Stimulated activated CD4-positive, alpha-beta T cell treated with anti-CD3 and anti-CD28 coated beads, Interleukin-12 subunit alpha, Interleukin-12 subunit beta, amount 100 ng/mL, for 48 hours (primary cell): ENCODE measurements around the gene RNF43.

ENCODE experiments used
- DNase-seq, 3 donors: peaks; one replicate each; pipeline ENCODE4 v3.0.0-alpha.2; 2020; ENCODE audit warnings: low read depth in 2 of 3, low spot score in 1 of 3

The RNF43 gene

DNA sequence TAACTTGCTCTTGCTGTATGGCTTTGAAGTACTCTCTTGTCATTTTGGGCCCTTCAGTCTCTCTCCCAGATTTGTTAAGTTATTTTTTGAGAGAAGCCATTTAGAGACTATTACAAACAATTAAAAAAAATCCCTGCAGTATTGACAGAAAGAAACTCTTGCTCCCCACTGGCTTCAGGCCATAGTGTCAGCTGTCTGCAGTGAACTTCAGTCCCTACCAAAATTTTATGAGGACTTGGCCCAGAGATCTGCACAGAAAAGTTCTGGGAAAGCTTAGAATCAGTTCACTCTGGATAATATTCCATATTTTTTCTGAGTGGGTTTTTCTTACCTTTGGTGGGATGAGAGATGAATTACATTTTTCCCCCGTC lies 34.5 kb downstream of the RNF43 start:
- DNase-seq = no peak

DNA sequence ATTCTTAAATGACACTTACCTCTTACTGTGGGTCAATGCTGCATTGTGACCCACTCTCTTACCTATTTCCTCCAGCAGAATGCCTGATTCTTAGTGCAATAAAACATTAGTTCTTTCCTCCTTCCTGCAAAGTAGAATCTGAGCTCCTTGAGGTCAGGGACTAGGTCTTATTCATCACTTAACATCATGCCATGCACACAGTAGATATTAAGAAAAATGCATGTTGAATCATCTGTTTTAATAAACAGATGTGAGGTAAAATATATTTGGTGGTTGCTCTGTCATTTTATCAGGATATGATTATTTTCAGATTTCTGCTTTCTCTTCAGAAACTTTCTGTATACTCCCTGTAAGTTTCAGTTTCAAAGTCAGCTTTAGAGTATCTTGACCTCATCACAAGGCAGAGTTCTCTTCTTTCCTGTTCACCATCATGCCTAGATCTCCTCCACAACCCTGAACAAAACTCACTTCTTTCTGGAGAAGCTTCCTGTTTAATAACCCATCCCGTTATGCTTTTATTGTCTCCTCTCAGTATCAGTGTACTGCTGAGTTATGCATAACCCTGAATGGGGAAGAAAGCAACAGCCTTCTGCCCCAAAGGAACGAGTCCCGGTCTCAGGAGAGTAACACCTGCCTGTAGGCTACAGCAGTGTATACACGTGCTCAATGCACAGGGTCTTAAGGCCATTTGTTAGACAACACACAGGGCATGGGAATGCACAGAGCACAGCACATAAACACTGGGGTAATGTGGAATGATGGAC lies 35.0 kb downstream of the RNF43 start:
- DNase-seq = peak in 1 of 3 donors; percentile 2

DNA sequence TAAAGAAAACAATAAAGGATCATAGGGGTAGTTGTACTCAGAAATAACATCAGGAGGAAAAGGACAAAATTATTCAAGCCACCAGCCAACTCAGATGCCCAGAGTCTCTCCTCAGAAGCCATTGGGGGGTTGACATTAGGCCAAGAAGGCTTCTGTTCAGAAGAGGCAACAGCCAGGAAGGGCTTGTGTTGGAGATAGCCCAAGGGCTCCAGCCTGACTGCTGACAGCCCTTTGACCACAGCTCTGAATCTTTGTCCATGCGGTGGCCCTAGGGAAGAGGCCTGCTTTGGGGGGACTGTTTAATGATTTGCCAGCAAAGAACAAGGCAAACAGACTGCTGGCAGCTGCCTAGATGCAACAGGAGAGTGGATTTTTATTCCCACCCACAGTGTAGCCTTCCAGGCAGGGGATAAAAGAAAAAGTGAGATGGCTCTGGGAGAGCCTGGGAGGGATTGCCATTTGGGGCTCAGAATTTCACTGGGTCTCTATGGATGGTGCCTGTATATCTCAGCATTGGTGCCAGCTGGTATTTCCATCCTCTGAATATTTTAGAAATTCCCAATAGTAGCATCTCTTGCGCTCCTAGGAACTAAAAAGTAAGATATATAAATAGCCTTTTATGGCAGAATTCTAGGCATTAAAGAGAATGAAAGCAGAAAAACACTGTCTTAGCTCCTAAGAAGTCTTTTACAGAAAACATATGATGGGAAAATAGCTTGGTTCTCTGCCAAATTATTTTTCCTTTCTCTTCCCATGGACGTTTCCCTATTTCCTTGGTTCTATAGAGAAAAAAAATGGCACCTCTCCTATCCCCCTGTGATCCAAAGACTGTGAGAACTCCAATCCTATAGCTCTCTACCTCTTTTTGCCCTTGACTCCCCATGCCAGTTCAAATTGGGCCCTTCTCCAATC lies 36.0 kb downstream of the RNF43 start:
- DNase-seq = no peak

DNA sequence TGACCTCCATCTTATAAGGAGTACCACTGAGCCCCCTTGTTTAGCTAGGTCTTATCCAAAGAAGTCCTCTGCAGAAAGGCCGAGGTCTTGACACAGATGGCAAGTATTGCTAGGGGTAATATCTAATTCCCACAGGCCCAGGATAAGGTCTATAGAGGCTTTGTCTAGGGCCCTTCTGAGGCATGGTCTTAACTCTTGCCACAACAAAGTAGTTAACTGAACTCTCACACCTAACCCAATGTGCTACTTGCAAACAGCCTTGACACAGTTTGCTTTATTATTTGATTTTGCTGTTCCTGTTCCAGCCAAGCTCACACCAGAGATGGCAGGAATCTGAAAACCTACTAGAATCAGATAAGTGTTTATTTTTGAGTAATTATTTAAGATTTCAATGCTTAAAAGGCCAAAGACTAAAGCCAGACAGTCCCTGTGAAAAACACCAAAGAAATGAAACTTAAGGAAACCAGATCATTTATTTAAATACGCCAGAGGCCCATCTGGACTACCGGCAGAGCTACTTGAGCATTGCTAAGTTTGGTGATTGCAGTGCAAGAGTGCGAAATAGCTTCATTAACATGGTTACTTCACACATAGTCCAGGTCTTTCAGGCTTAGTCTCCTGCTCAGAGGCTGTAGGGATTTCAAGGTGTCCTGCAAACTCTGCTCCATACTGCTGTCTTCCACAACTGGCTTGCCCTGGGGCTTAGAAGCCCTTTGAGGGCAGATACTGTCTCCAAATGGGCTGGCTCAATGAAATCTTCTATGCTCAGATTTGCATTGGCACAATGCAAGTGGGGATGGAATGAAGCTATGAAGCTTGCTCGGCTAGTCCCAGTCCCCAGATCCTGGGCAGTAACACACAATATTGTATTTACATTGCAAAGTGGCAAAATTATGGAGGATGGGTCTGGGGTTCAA lies 36.9 kb downstream of the RNF43 start:
- DNase-seq = no peak

DNA sequence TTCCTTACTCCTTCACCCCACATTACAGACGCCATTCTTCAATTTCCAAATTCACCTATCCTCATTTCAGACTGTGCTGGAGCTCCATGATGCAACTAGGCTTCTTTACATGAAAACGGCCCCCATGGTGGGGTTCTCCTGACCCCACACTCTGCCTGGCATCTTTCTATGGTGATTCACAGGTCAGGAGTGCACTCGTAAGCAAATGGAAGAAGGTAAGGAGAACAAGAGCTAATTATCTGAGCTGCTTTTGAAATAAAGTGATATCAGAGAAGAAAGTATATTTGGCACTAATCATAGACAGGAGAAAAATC lies 37.9 kb downstream of the RNF43 start:
- no peak for DNase-seq

DNA sequence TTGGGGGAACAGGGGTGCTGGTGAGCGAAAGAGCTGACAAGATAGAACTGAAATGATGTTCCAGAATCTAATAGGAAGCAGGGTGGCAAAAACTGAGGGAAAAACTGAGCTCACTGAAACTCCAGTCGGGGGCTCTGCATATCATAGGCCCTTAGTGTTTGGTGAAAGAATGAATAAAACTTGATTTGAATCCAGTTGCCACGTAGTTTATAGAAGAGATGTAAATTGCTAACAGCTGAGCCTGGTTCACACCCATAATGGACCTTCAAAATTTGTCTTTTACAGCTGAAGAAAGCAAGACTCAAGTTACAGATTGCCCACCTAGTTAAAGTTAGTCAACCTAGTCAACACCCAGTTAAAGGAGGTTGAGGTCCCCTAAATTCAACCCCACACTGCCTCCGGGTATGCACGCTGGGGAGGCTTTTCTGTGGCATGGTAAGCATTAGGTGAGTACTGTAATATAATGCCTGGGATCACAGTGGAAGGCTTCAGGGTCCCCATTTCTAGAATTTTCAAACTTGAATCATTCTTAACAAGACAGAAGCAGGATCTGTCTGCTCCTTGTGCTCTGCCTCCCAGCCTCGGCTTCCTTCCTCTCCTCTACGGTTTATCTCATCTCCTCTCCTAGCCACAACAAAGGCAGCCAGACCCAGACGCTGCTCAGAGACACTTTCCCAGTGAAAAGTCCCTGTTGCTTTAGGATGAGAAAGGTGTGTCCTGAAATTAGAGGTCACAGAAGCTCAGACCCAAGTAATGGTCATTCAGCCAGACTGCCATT lies 38.4 kb downstream of the RNF43 start:
- DNase-seq = no peak

DNA sequence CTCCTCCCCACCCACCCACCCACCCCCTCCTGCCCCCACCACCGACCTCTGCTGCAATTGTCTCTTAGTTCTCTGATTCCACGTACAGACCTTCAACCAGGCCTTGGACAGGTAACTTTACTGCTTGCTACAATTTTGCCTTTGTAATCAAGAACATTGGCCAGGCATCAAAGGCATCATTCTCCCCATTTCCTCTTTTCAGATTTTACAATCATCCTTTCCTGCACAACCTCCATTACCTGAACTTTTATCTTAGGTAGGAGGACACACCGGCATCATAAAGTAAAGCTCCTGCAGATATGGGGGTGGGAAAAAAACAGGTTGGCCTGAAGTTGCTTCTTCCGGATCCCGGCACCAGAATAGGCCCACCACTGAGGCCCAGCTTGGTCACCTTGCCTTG lies 39.7 kb downstream of the RNF43 start:
- no peak for DNase-seq

DNA sequence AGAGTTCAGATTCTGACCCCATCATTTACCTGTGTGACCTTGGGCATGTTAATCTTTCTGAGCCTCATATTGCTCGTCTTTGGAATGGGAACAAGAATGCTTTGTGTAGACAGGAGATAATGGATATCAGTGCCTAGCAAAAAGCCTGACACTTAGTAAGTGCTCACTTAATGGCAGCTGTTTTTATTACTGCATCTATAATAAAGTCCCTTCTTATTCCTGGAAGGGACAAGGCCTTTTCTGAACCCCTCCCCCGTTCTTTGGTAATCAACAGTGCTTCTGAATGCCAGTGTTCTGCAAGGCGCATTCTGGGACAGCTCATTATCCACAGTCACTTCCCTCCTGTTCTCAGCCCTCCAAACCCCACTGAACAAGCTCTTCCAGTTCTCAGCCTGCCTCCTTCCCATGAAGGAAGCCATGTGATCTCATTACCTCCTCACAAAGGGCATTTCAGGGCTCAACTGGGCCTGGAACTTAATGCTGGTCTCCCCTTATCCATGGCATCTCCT lies 40.2 kb downstream of the RNF43 start:
- no peak for DNase-seq

DNA sequence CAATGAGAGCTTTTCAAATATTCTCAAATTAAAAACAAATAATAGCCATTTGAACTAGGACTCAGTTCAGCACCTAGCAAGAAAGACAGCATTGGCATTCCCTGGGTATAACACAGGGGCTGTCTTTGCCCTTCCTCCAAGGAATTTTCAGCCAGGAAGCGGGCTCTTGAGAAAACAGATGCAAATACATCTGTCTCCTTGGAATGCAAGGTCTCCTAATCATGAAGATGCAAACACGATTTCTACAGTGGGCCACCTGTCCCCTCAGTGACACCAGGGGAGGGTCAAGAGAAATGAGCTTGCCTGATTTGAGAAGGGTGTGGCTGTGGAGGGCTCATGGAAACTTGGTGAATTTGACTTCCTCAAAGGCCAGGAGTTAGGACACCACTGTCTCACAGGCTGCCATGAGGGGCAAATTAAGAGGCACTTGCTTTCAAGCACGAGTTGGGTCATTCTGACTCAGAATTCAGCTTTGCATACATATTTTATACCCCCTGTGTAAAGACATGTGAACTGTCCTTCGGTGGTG lies 40.8 kb downstream of the RNF43 start:
- DNase-seq = no peak

DNA sequence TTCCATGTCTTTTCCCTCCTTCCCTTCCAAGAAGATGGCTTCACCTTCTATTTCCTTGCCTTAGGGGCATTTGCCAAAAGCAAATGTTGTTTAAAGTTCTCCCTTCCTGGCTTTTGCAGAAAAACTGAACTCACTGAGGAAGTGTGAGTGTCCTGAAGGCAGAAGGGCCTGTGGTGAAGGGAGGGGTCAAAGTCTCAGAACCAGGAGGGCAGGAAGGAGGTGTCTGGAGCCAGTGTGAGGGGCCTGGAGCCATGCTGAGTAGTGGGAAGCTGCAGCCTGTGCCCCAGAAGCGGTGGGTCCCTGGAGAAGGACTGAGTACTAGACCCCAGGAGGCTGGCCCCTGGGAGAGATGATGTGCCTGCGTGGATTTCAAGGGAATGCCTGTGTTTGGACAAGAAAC lies 41.5 kb downstream of the RNF43 start:
- DNase-seq = no peak

DNA sequence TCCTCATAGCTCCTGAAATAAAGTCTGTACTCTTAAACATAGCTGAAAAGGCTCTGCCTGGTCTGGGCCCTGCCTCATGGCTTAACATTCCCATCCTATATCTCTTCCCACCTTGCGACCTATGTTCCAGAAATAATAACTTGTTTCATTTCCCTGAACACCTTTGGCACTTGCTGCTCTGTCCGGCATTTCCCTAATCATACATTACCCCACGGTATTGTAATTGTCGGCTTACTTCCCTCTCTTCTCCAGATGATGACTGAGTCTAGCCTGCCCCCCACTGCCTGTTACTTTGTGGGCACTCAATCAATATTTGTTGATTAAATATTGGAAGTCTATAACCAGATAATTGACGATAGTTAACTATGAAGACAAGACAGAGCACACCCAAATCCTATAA lies 42.1 kb downstream of the RNF43 start:
- DNase-seq = no peak

DNA sequence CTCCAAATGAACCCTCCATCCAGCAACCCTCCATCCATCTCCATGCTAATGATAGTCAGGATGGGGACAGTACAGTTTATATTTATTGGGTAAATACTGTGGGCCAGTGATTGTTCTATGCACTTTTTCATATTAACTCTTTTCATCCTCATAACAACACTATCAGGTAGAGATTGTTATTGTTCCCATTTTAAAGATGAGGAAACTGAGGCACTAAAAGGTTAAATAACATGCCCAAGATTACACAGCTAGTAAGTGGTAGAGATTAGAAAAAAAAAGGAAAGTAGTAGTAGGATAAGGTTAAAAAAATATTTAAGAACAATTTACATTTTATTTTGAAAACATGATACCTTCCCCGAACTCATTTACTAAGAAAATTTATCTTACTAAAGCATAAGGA lies 43.4 kb downstream of the RNF43 start:
- DNase-seq = no peak

DNA sequence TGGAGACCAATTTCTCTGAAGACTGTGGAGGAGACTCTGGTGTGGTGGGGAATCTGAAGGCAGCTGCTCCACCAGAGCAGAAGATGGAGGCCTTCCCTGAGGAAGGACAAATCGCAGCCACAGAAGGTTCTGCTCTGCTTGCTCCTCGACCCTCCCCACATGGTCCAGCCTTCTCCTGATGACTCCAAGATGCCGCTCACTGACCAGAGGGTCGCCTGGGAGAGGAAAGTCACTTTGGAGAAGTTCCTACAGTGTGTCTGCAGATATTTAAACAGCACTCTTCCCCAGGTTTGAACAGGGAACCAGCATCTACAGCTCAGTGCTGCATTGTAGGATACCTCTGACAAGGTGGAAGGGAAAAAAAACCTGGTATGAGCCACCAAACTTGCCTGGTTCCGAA lies 44.3 kb downstream of the RNF43 start:
- DNase-seq = no peak

DNA sequence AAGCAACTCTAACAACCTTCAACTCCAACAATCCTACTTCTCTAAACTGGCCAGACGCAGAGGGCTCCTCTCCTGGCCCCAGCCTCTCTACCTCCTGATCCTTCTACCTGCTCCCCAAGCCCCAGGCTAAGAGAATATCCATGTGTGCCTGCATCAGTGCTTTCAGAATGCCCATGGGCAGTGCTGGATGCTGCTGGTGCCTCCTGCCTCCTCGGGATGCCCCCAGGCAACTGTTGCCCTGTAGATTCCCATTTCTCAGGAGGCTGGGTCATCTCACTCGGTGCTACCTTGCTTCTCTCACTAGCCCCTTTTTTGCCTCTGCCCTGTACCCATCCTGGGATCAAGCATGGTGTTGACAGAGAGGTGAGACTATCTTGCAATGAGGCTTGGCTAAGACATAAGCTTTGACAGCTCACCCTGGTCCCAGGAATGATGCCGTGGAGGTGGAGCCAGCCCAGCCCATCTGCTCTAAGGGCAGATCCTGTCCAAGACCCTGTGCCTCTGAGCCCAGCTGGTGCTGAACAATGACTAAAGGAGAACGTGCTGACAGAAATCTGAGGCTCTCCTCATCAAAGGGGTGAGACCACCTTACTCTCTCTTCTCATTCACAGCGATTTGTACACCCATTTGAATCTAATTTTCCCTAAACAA lies 45.9 kb downstream of the RNF43 start:
- no peak for DNase-seq

DNA sequence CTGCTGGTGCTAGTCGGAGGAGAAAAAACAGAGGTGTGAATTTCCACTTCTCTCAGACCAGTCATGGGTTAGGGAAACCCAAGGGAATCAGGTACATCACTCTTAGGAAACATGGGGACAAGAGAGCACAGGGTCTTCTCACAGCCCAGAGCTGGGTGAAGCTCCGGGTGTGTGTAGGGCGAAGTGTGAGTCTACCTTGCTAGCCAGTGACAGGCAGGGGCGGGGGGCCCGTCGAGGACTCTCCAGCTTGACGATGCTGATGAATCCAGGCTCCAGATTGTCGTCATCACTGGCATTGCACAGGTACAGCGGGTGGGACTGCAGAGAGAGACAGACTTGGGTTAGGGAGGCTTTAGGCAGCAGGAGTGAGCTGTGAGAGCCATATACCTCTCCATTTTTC lies 46.6 kb downstream of the RNF43 start:
- DNase-seq = no peak

DNA sequence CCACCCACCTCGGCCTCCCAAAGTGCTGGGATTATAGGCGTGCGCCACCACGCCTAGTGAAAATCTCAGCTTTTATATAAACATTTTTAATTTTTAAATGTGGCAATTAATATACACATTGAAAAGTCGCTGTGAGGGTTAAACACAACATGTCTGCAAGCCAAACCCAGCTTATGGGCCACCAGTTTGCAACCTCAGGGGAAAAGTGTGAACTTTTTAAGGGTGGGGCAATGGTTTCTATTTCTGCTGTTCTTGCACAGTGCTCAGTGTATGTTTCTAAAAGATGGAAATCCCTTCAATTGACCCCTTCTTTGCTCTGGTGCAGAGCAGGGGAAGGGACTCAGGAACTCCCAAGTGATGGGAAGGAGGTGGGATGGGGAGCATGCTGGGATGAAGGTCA lies 47.0 kb downstream of the RNF43 start:
- no peak for DNase-seq

DNA sequence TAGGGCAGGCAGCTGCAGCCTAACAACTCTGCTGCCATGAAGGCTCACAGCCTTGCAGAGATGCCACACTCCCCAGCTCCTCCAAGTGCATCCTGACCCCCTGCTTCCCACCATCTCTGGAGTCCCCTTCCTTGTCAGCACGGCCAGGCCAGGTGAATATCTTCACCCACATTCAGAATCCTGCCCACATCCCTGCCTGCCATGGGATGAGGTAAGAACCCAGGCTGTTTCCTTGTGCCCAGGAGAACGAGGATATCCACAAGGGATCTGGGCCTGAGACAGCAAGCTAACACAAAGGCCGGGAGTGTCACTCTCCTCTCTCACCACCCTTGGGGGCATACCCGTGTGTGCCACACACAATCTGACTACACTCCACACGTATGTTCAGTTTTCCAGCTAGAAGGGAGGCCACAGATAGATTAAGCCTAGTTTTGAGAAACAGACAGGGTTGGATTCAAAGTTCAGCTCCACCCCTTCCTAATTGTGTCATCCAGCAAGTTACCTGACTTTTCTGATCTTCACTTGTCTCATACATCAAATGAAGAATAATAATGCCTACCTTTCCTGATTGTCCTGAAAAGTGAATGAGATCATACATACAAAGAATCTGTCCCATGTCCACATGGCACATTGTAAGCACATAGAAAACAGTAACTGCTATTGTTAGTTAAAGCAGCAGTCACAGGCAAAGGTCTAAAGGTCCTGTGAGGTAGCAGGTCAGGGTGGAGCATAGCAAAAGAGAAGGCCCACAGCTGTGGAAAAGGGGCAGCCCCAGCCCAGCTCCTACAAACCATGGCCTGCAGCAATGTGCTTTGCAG lies 47.9 kb downstream of the RNF43 start:
- DNase-seq = no peak

DNA sequence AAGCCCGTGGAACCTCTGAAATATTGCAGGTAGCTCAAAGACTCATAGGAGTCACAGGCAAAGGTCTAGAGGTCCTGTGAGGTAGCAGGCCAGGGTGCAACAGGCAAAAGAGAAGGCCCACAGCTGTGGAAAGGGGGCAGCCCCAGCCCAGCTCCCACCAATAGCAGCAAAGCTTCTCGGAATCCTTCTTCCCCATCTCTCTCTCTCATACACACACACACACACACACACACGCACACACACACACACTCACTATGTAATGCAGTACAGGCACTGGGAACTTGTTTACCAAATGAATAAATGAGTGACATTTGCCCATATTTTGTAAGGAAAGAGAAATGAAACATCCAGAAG lies 48.5 kb downstream of the RNF43 start:
- DNase-seq = no peak
